Astrocyte (in vitro differentiated cells and primary cell): Measurements from ENCODE around the gene RBM22. TPM values are rescaled to one million over a fixed set of nuclear protein-coding genes. Genes with fewer than 3 reads are reported as not detected.

Source experiments
- DNase-seq: peaks from one replicate; pipeline ENCODE4 v3.0.0-alpha.2; 2010; ENCODE audit warnings: low read depth
- FAIRE-seq: peaks from 2 replicates; lab custom pipeline; 2011; peaks lifted over from hg19 to GRCh38; lab: Jason Lieb, UNC
- H2AFZ ChIP-seq: 2 replicates; pipeline ENCODE4 v1.6.0; 2012; ENCODE audit warnings: low read depth, low read length, inconsistent platforms
- H3K27ac ChIP-seq: 2 replicates; pipeline ENCODE4 v1.5.1; 2011; ENCODE audit warnings: low read depth, low read length, inconsistent platforms
- H3K27me3 ChIP-seq: 2 replicates; pipeline ENCODE4 v1.6.0; 2011; ENCODE audit warnings: low read length, inconsistent platforms; ENCODE audit not compliant: insufficient read depth
- H3K36me3 ChIP-seq: 2 replicates; pipeline ENCODE4 v1.5.1; 2011; ENCODE audit warnings: low read length, inconsistent platforms; ENCODE audit not compliant: insufficient read depth
- H3K4me1 ChIP-seq: 2 replicates; pipeline ENCODE4 v1.5.1; 2011; ENCODE audit warnings: low read length, inconsistent platforms; ENCODE audit not compliant: insufficient read depth
- H3K4me2 ChIP-seq: 2 replicates; pipeline ENCODE4 v1.6.0; 2012; ENCODE audit warnings: low read length, inconsistent platforms
- H3K4me3 ChIP-seq: 2 replicates; pipeline ENCODE4 v1.5.1; 2011; ENCODE audit warnings: low read depth, mild to moderate bottlenecking, low read length, inconsistent platforms; ENCODE audit not compliant: insufficient read depth
- H3K79me2 ChIP-seq: 2 replicates; pipeline ENCODE4 v1.6.0; 2012; ENCODE audit warnings: mild to moderate bottlenecking, low read length, inconsistent platforms; ENCODE audit not compliant: insufficient read depth
- H3K9ac ChIP-seq: 2 replicates; pipeline ENCODE4 v1.6.0; 2012; ENCODE audit warnings: mild to moderate bottlenecking, low read length, inconsistent platforms
- H3K9me3 ChIP-seq: 2 replicates; pipeline ENCODE4 v1.5.1; 2012; ENCODE audit warnings: low read depth, mild to moderate bottlenecking, low read length, inconsistent platforms; ENCODE audit not compliant: insufficient read depth
- H4K20me1 ChIP-seq: 2 replicates; pipeline ENCODE4 v1.6.0; 2012; ENCODE audit warnings: low read length, inconsistent platforms; ENCODE audit not compliant: insufficient read depth
- H3K27ac Mint-ChIP-seq: one replicate; pipeline ENCODE4 v1.8.0; 2021; ENCODE audit warnings: mild to moderate bottlenecking, mixed read lengths; ENCODE audit not compliant: unreplicated experiment
- H3K27me3 Mint-ChIP-seq: one replicate; pipeline ENCODE4 v1.8.0; 2021; ENCODE audit warnings: low read depth, mixed read lengths; ENCODE audit not compliant: unreplicated experiment
- H3K36me3 Mint-ChIP-seq: one replicate; pipeline ENCODE4 v1.8.0; 2021; ENCODE audit warnings: low read depth, mixed read lengths; ENCODE audit not compliant: unreplicated experiment
- H3K4me1 Mint-ChIP-seq: one replicate; pipeline ENCODE4 v1.8.0; 2021; ENCODE audit warnings: low read depth, mixed read lengths; ENCODE audit not compliant: unreplicated experiment
- H3K4me3 Mint-ChIP-seq: one replicate; pipeline ENCODE4 v1.8.0; 2021; ENCODE audit warnings: mild to moderate bottlenecking, moderate library complexity, mixed read lengths; ENCODE audit not compliant: unreplicated experiment
- H3K9me3 Mint-ChIP-seq: one replicate; pipeline ENCODE4 v1.8.0; 2021; ENCODE audit warnings: mild to moderate bottlenecking, mixed read lengths; ENCODE audit not compliant: unreplicated experiment
- EZH2 ChIP-seq: IDR thresholded peaks from 2 replicates; pipeline ENCODE4 v1.6.1; 2012; ENCODE audit warnings: mild to moderate bottlenecking, low read length, inconsistent platforms; ENCODE audit not compliant: insufficient read depth
- total RNA-seq: library from RNA; stranded (reverse); gene quantifications from 2 replicates; pipeline ENCODE4 v1.2.1, GENCODE V29; 2021
- TF ChIP-seq, protein P1 (sequence below): IDR thresholded peaks from 2 replicates; pipeline ENCODE4 v1.5.1; 2011; ENCODE audit warnings: low read depth, mild to moderate bottlenecking, inconsistent platforms, low read length, moderate library complexity; ENCODE audit not compliant: insufficient read depth

RBM22 gene
- total RNA-seq, 1 donor from 2014 or later = 47.4 TPM

DNA sequence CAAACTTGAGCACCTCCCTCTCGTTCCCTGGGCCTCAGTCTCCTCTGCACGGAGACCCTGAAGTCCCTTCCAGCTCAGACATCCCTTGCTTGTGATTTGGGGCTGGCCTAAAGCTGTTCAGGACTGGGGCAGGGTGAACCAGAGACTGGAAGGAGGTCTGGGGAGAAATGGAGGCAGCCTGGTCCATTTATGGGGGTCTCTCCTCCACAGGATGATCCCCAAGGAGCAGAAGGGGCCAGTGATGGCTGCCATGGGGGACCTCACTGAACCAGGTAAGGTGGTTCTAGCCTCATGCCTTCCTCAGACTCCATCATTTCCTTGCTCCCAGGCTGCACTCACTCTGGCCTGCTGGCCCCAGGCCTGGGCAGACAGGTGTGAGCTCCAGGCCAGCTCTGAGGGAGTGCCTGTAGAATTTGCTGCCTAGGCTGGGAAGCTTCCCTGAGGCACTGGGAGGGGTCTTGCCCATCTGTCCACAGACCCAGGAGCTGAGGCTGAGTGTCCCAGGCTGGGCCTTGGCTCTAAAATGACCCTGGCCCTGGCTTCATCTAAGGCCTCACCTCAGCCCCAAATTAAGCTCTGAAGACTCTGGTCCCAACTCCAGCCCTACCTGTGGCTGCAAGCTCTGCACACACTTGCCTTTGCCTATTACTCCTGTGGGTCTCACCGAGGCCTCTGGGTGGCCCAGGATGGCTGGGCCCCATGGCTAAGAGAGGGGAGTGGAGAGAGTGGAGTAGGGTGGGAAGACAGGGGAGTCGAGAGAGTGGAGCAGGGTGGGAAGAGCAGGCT, 37.9 kb downstream of the RBM22 start:
- Histone ChIP-seq H3K27me3 (peaks cover 14% of the 10 kb centered on the region), H3K4me1 (no peaks in the 10 kb centered on the region), H3K4me3 (no peak overlapping the region), H3K9me3 (no peaks in the 10 kb centered on the region), H3K9ac (no peak overlapping the region), H3K27ac (no peak overlapping the region), H3K36me3 (no peaks in the 10 kb centered on the region), H4K20me1 (peaks cover 7% of the 10 kb centered on the region), H2AFZ (no peak overlapping the region), H3K4me2 (no peak overlapping the region), H3K79me2 (no peaks in the 10 kb centered on the region)
- Mint-ChIP-seq H3K36me3 (no peaks in the 10 kb centered on the region), H3K4me1 (peaks cover 8% of the 10 kb centered on the region), H3K9me3 (peaks cover under 1% of the 10 kb centered on the region), H3K27ac (no peak overlapping the region), H3K4me3 (no peak overlapping the region), H3K27me3 (peaks cover 28% of the 10 kb centered on the region)
- FAIRE-seq = no peak
- no peak for TF ChIP-seq EZH2
- TF ChIP-seq, protein P1, sequence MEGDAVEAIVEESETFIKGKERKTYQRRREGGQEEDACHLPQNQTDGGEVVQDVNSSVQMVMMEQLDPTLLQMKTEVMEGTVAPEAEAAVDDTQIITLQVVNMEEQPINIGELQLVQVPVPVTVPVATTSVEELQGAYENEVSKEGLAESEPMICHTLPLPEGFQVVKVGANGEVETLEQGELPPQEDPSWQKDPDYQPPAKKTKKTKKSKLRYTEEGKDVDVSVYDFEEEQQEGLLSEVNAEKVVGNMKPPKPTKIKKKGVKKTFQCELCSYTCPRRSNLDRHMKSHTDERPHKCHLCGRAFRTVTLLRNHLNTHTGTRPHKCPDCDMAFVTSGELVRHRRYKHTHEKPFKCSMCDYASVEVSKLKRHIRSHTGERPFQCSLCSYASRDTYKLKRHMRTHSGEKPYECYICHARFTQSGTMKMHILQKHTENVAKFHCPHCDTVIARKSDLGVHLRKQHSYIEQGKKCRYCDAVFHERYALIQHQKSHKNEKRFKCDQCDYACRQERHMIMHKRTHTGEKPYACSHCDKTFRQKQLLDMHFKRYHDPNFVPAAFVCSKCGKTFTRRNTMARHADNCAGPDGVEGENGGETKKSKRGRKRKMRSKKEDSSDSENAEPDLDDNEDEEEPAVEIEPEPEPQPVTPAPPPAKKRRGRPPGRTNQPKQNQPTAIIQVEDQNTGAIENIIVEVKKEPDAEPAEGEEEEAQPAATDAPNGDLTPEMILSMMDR = no peak
- DNase-seq = no peak

DNA sequence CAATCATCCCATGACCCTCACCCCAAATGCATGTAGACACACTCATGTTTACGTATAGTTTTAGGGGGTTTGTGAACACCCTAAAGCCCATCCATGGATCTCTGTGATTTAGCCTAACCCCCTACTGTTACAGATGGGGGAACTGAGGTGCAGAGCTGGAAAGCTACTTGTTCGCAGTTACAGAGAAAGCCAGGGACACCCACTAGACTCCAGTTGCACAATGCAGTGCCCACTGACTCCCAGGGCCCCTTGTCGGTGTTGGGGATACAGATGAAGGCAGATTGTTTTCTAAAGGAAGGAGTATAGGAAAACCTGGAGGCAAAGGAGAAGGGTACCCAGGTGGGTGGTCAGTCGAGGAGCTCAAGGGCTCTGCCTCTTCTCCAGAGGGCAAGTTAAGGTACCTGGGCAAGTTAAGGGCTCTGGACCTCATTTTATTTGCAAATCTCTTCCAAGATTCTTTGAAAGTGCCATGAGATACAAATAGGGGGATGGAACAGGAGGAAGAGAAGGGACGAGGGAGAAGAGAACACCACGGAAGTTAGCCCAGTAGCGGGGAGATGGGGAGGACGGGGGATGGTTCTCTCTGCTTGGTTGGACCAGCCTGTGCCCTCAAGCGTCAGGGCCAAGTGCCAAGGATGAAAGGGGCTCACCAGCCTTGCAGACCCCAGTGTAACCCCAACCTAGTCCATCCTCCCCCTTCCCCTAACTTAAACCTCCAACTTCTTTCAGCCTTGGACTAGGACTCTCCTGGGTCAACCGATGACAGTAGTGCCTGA, 38.9 kb downstream of the RBM22 start:
- TF ChIP-seq EZH2 = no peak
- TF ChIP-seq, protein P1 = no peak
- Mint-ChIP-seq H3K27ac (peak overlapping the region; percentile 34), H3K9me3 (peaks cover 3% of the 10 kb centered on the region), H3K4me3 (peak overlapping the region; percentile 60), H3K36me3 (peaks cover 2% of the 10 kb centered on the region), H3K4me1 (peaks cover 11% of the 10 kb centered on the region), H3K27me3 (peaks cover 28% of the 10 kb centered on the region)
- H3K4me1 ChIP-seq = peaks cover 2% of the 10 kb centered on the region
- no peaks in the 10 kb centered on the region for H3K9me3 ChIP-seq
- no peak overlapping the region for H3K9ac ChIP-seq
- H4K20me1 ChIP-seq = peaks cover 7% of the 10 kb centered on the region
- no peak for FAIRE-seq
- no peaks in the 10 kb centered on the region for H3K79me2 ChIP-seq
- no peak for DNase-seq
- no peak overlapping the region for H2AFZ ChIP-seq
- H3K36me3 ChIP-seq = no peaks in the 10 kb centered on the region
- no peak overlapping the region for H3K4me2 ChIP-seq
- H3K4me3 ChIP-seq = no peak overlapping the region
- peaks cover 14% of the 10 kb centered on the region for H3K27me3 ChIP-seq
- H3K27ac ChIP-seq = no peak overlapping the region
